HL-60 (cell line): ENCODE measurements around the gene CPSF4.
A peak's percentile ranks its signal among the peaks of the same experiment; 100 is the strongest.

ENCODE experiments used
- DNase-seq, 2 experiments: peaks; one replicate each; pipeline ENCODE4 v3.0.0-alpha.2; 2010 to 2020; ENCODE audit warnings: low read depth in 1 of 2, low spot score in 1 of 2
- H3K27ac ChIP-seq: fragments of 250-450 bp; sonication (Bioruptor Pico); replicated peaks from 2 replicates; pipeline ENCODE4 v1.5.1; 2020; ENCODE audit warnings: mild to moderate bottlenecking, moderate library complexity
- H3K27me3 ChIP-seq: fragments of 250-450 bp; sonication (Bioruptor Pico); 2 replicates; pipeline ENCODE4 v1.5.1; 2021; ENCODE audit warnings: mild to moderate bottlenecking, moderate library complexity; ENCODE audit not compliant: insufficient read depth, poor library complexity, severe bottlenecking
- H3K4me3 ChIP-seq: replicated peaks from 2 replicates; pipeline ENCODE4 v1.5.1; 2011; ENCODE audit warnings: mild to moderate bottlenecking, control low read depth, low read length; ENCODE audit not compliant: insufficient read depth
- CTCF ChIP-seq: IDR thresholded peaks from one replicate; pipeline ENCODE4 v1.5.1; 2011; ENCODE audit warnings: low read length, control low read depth, inconsistent platforms; ENCODE audit not compliant: insufficient read depth
- GABPA ChIP-seq: IDR thresholded peaks from 2 replicates; pipeline ENCODE4 v1.6.1; 2012; ENCODE audit warnings: low read depth
- POLR2AphosphoS5 ChIP-seq: IDR thresholded peaks from 2 replicates; pipeline ENCODE4 v1.6.1; 2012; ENCODE audit warnings: low read depth
- REST ChIP-seq: IDR thresholded peaks from 2 replicates; pipeline ENCODE4 v1.6.1; 2012; ENCODE audit warnings: low read depth; ENCODE audit not compliant: insufficient replicate concordance
- SPI1 ChIP-seq: IDR thresholded peaks from 2 replicates; pipeline ENCODE4 v1.6.1; 2012; ENCODE audit warnings: low read depth, mild to moderate bottlenecking, borderline replicate concordance

CPSF4 gene

GRCh38 chr7:99395616-99396327, 43.0 kb upstream of the CPSF4 start:
- H3K4me3 ChIP-seq, result no peak overlapping the region
- DNase-seq, result no peak
- H3K27ac ChIP-seq, result no peak overlapping the region
- TF ChIP-seq CTCF (no peak), POLR2AphosphoS5 (peak; percentile 64)
- H3K27me3 ChIP-seq, result no peaks in the 10 kb centered on the region

- TF ChIP-seq GABPA (no peak), SPI1 (no peak), POLR2AphosphoS5 (no peak; the same call in 1 of the 2 replicates), CTCF (no peak), REST (no peak)
- Histone ChIP-seq H3K27me3 (no peaks in the 10 kb centered on the region), H3K27ac (no peak overlapping the region), H3K4me3 (no peak overlapping the region)
- no peak for DNase-seq
These were observed 42.1 kb upstream of the CPSF4 start for GRCh38 chr7:99396418-99397296.

GRCh38 chr7:99397297-99397983, 41.3 kb upstream of the CPSF4 start:
- Histone ChIP-seq H3K27me3 (no peaks in the 10 kb centered on the region), H3K27ac (no peak overlapping the region), H3K4me3 (no peak overlapping the region)
- DNase-seq, result no peak
- TF ChIP-seq SPI1, result no peak
- TF ChIP-seq REST, result no peak
- TF ChIP-seq POLR2AphosphoS5, result peak; percentile 58

GRCh38 chr7:99398891-99399445, 39.8 kb upstream of the CPSF4 start:
- no peak overlapping the region for H3K4me3 ChIP-seq
- no peak for DNase-seq
- H3K27me3 ChIP-seq, result no peaks in the 10 kb centered on the region
- H3K27ac ChIP-seq, result no peak overlapping the region
- TF ChIP-seq SPI1, result no peak
- TF ChIP-seq REST, result no peak
- no peak for TF ChIP-seq CTCF
- no peak for TF ChIP-seq GABPA
- TF ChIP-seq POLR2AphosphoS5, result 0 out of 2 replicates have a peak, but pooled peaks have one; percentile 14
